Thymus (tissue), 11 donors: ENCODE results near the gene SPATA13. TPM values are rescaled to one million over a fixed set of nuclear protein-coding genes. Genes with fewer than 3 reads are reported as not detected.

Experiments used
- DNase-seq, 9 donors: peaks; one replicate each; pipeline ENCODE4 v3.0.0-alpha.2; 2013; ENCODE audit warnings: low spot score in 9 of 9, low read depth in 6 of 9, missing footprints in 1 of 9
- H3K27ac ChIP-seq, 2 donors: one replicate each; pipeline ENCODE4 v1.5.1; 2013; ENCODE audit warnings: control low read depth in 1 of 2, low read depth in 1 of 2, low read length in 1 of 2, mild to moderate bottlenecking in 1 of 2, moderate library complexity in 1 of 2
- H3K27me3 ChIP-seq, 2 donors: one replicate each; pipeline ENCODE4 v1.5.1; 2013; ENCODE audit warnings: low read length in 1 of 2; ENCODE audit not compliant: control insufficient read depth in 2 of 2, insufficient read depth in 1 of 2
- H3K36me3 ChIP-seq, 2 donors: one replicate each; pipeline ENCODE4 v1.5.1; 2013; ENCODE audit warnings: low read length in 1 of 2, mild to moderate bottlenecking in 1 of 2, moderate library complexity in 1 of 2; ENCODE audit not compliant: control insufficient read depth in 2 of 2, insufficient read depth in 2 of 2
- H3K4me1 ChIP-seq, 2 donors: one replicate each; pipeline ENCODE4 v1.5.1; 2013; ENCODE audit warnings: low read length in 2 of 2; ENCODE audit not compliant: control insufficient read depth in 2 of 2, insufficient read depth in 2 of 2
- H3K4me3 ChIP-seq, 2 donors: one replicate each; pipeline ENCODE4 v1.5.1; 2013; ENCODE audit warnings: low read length in 2 of 2, control low read depth in 1 of 2, mild to moderate bottlenecking in 1 of 2
- H3K9me3 ChIP-seq, 2 donors: one replicate each; pipeline ENCODE4 v1.5.1; 2013; ENCODE audit warnings: low read length in 1 of 2, mild to moderate bottlenecking in 1 of 2; ENCODE audit not compliant: control insufficient read depth in 2 of 2, insufficient read depth in 1 of 2
- whole genome bisulfite sequencing: extraction: QIAGEN DNeasy Blood & Tissue Kit; methylation state at CpG from one replicate; pipeline ENCODE4 v1.1.7; 2013; 5-methylcytosine and 5-hydroxymethylcytosine counted together
- polyA plus RNA-seq: library from polyadenylated mRNA; stranded (reverse); fragments of 200-250 nt; gene quantifications from one replicate; pipeline ENCODE4 v1.2.3, GENCODE V29; 2013
- total RNA-seq: library from RNA; stranded (reverse); fragments of 120-200 nt; gene quantifications from one replicate; pipeline ENCODE4 v1.2.4, GENCODE V29; 2013
- donor health status: healthy.

Gene SPATA13
- total and polyA plus RNA-seq, 2 donors = 17.0 to 18.7 TPM

- H3K27me3 ChIP-seq = no peaks in the 10 kb centered on the region
- H3K27ac ChIP-seq = no peak overlapping the region
- no peak overlapping the region for H3K4me3 ChIP-seq
- H3K4me1 ChIP-seq = peaks cover 2 to 8% of the 10 kb centered on the region in 2 donors
- peaks cover 1 to 9% of the 10 kb centered on the region in 2 donors for H3K9me3 ChIP-seq
- no peaks in the 10 kb centered on the region for H3K36me3 ChIP-seq
- no peak for DNase-seq
- 92% methylated on average over 4 of the region's 4 CpGs for WGBS
Observed at GRCh38 chr13:24181991-24182702, 21.6 kb downstream of the SPATA13 start.

- peaks cover 2 to 8% of the 10 kb centered on the region in 2 donors for H3K4me1 ChIP-seq
- H3K9me3 ChIP-seq = peaks cover 1 to 9% of the 10 kb centered on the region in 2 donors
- H3K27me3 ChIP-seq = no peaks in the 10 kb centered on the region
- no peak for DNase-seq
- 96% methylated on average over 3 of the region's 3 CpGs for WGBS
- no peak overlapping the region for H3K4me3 ChIP-seq
- no peak overlapping the region for H3K27ac ChIP-seq
- no peaks in the 10 kb centered on the region for H3K36me3 ChIP-seq
Observed at GRCh38 chr13:24182703-24183081, 22.2 kb downstream of the SPATA13 start.

GRCh38 chr13:24183741-24184182 lies 23.2 kb downstream of the SPATA13 start:
- Histone ChIP-seq H3K36me3 (no peaks in the 10 kb centered on the region), H3K4me1 (peaks cover 2 to 8% of the 10 kb centered on the region in 2 donors), H3K27ac (no peak overlapping the region), H3K9me3 (peaks cover 1 to 9% of the 10 kb centered on the region in 2 donors), H3K4me3 (no peak overlapping the region), H3K27me3 (no peaks in the 10 kb centered on the region)
- 98% methylated on average over 9 of the region's 9 CpGs for WGBS
- no peak for DNase-seq

DNA sequence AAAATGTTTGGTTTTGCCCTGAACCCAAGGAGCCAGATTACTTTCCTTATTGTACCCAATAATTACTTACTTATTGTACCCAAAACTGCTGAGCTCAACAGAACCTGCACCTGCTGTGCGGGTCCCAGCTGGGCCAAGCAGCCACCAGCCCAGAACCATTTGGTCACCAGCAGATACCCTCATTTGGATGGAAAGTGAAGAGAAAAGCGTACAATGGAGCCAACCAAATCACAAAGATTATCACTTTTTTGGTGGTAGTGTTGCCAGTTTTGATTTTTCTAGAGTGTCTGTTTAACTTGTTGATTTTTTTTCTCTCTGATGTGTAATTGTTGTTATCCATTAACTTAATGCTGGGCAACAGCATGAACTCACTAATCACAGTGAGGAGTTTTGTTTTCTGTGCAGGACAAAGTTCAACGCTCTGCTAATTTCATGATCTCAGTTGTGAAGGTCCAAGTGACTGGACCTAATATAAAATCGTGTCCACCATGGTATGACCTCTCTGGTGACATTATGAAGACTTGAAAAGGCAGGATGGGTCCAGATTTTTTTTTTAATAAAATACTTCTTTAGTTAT lies 23.8 kb downstream of the SPATA13 start:
- peaks cover 1 to 9% of the 10 kb centered on the region in 2 donors for H3K9me3 ChIP-seq
- H3K27ac ChIP-seq = no peak overlapping the region
- WGBS = 97% methylated on average over 4 of the region's 4 CpGs
- H3K4me3 ChIP-seq = no peak overlapping the region
- no peaks in the 10 kb centered on the region for H3K36me3 ChIP-seq
- peaks cover 2 to 8% of the 10 kb centered on the region in 2 donors for H3K4me1 ChIP-seq
- H3K27me3 ChIP-seq = no peaks in the 10 kb centered on the region
- DNase-seq = no peak

- H3K4me1 ChIP-seq = peaks cover 2 to 8% of the 10 kb centered on the region in 2 donors
- WGBS = 94% methylated on average over 11 of the region's 11 CpGs
- peaks cover 1 to 9% of the 10 kb centered on the region in 2 donors for H3K9me3 ChIP-seq
- no peak overlapping the region for H3K4me3 ChIP-seq
- no peak for DNase-seq
- no peak overlapping the region for H3K27ac ChIP-seq
- no peaks in the 10 kb centered on the region for H3K27me3 ChIP-seq
- no peaks in the 10 kb centered on the region for H3K36me3 ChIP-seq
Observed at GRCh38 chr13:24184882-24185281, 24.4 kb downstream of the SPATA13 start.

DNA sequence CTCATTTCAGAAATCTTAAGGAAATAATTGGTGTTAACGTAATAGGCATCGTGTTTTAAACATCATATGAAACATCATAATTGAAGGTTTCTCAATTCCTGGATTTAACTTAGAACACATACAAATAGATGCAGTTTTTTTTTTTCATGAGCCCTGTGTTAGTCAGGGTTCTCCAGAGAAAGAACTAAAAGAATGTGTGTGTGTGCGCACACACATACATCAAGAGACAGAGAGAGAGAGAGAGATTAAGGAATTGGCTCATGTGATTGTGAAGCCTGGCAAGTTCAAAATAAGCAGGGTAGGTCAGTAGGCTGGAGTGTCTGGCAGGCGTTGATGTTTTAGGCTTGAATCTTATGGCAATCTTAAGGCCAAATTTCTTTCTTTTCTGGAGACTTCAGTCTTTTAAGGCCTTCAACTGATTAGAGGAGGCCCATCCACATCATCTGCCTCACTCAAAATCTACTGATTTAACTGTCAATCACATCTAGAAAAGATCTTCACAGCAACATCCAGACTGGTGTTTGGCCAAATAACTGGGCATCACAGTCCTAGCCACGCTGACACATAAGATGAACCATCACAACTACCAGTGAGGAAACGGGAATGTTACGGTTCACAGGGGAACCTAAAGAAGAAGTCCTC lies 25.2 kb downstream of the SPATA13 start:
- Histone ChIP-seq H3K27me3 (no peaks in the 10 kb centered on the region), H3K9me3 (peaks cover 1 to 9% of the 10 kb centered on the region in 2 donors), H3K36me3 (no peaks in the 10 kb centered on the region), H3K4me1 (peaks cover 2 to 8% of the 10 kb centered on the region in 2 donors), H3K27ac (no peak overlapping the region), H3K4me3 (no peak overlapping the region)
- DNase-seq = no peak
- 98% methylated on average over 7 of the region's 7 CpGs for WGBS

GRCh38 chr13:24187185-24187584 lies 26.7 kb downstream of the SPATA13 start:
- Histone ChIP-seq H3K4me1 (peaks cover 3 to 13% of the 10 kb centered on the region in 2 donors), H3K9me3 (peaks cover under 1 to 7% of the 10 kb centered on the region in 2 donors)

DNA sequence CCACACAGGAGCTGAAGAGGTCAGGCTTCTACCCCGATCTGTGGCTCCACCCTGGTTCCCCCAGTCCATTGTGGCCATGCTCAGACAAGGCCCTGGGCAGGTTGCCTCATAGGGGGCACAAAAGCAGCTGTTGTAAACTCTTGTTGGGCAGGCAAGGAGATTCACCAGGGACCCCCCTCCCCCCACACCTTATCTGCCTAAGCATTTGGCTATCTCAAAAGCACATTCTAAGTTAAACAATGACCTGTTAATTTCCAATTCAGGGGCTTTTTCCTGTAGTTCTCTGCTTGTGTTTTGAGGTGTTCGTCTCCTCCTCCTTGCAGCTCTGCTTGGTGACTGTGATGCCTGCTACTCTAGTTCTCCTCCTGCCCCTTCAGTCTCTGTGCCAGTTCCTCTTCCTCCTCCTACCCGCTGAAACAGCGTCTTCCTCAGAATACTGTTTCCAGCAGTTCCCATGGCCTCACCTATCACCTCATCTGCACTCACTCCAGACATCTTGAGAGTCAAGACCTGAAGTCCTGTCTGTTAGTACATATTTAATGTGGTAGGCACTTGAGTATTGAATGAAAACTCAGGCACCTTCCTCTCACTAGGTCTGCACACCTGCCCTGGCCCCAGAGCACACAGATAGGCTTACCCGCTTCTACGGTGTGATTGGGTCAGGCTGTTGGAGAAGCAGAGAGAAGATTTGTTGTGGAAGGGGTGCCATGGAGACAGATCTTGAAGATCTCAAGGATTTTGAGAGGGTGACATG lies 31.7 kb downstream of the SPATA13 start:
- Histone ChIP-seq H3K9me3 (no peaks in the 10 kb centered on the region), H3K36me3 (no peaks in the 10 kb centered on the region), H3K27me3 (no peaks in the 10 kb centered on the region), H3K27ac (peak overlapping the region in 1 of 2 donors; percentile 36), H3K4me1 (peaks cover 4 to 15% of the 10 kb centered on the region in 2 donors), H3K4me3 (no peak overlapping the region)
- WGBS = 60% methylated on average over 6 of the region's 6 CpGs
- DNase-seq = no peak

More at GRCh38 chr13:24187185-24187584, 26.7 kb downstream of the SPATA13 start:
- Histone ChIP-seq H3K27me3 (no peaks in the 10 kb centered on the region), H3K36me3 (no peaks in the 10 kb centered on the region), H3K4me3 (no peak overlapping the region), H3K27ac (no peak overlapping the region)
- WGBS = 86% methylated on average over 7 of the region's 7 CpGs
- DNase-seq = no peak
